ENCODE measurements around the gene ORMDL3. TPM values are rescaled to one million over a fixed set of nuclear protein-coding genes. Genes with fewer than 3 reads are reported as not detected.

The ORMDL3 gene
- total RNA-seq, 1 experiment from 2014 or later, result 55.1 TPM

DNA sequence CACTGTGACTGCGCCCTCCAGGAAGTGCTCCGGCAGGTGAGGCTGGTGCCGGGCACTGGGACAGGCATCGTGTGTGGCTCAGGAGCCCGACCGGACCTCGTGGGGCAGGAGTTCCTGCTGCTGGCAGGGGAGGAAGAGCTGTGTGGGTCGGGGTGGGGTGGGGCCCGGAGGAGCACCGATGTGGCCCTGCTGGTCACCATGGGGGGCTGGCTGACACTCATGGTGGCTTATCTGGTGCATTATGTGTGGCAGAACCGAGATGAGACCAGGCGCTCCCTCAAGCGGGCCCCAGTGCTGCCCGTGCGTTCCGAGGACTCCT is 17.0 kb upstream of the ORMDL3 start:
- no peak; the same call in 1 of the 2 replicates for ATAC-seq

DNA sequence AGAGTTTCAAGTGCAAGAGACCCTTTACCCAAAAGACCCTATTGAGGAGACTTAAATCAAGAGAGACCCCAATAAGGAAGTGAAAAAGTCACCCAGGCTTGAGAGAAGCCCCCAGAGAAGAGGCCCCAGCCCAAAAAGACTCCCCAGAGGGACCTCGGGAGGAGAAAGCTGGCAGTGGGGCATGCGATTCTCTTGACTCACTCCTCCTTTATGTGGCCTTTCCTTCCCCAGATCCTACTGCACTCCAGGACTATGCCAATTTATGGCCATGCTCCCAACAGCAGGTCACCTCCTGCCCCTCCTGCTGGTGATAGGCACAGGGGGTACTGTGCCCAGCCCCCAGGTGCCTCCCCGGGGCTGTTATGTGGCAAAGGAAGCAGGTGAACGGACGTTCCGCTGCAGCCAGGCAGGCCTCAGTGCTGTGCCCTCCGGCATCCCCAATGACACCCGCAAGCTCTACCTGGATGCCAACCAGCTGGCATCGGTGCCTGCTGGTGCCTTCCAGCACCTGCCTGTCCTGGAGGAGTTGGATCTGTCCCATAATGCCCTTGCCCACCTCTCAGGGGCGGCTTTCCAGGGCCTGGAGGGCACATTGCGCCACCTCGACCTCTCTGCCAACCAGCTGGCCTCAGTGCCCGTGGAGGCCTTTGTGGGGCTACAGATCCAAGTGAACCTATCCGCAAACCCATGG is 16.4 kb upstream of the ORMDL3 start:
- in situ Hi-C loops (cut with HindIII; ENCODE audit: low pct_unique_long_range_greater_than_20kb, low sequenced_read_pairs), result no loop called here
- H3K27me3 ChIP-seq (ENCODE audit: control insufficient read depth, insufficient read depth, low read length), result no peaks in the 10 kb centered on the region
- DNase-seq (ENCODE audit: low read depth, low spot score) (no peak), ATAC-seq (no peak; the same call in 1 of the 2 replicates)
- H3K4me1 ChIP-seq (ENCODE audit: control insufficient read depth, insufficient read depth, low read length), result no peaks in the 10 kb centered on the region
- no peak overlapping the region for H3K27ac ChIP-seq (ENCODE audit: low read length)
- no peaks in the 10 kb centered on the region for H3K36me3 ChIP-seq (ENCODE audit: control insufficient read depth, insufficient read depth, low read length)
- CTCF ChIA-PET, result no interaction called here
- H3K4me3 ChIP-seq (ENCODE audit: low read depth in 2 of 2, low read length in 2 of 2), result no peak overlapping the region
- POLR2A ChIA-PET, result no interaction called here
- TF ChIP-seq TCF7L2 (IDR thresholded peaks at IDR 0.05; ENCODE audit: low read depth, low read length) (no peak), POLR2AphosphoS5 (IDR thresholded peaks at IDR 0.05; ENCODE audit: low read depth, low read length) (no peak), SIN3A (IDR thresholded peaks at IDR 0.05; ENCODE audit: borderline replicate concordance, insufficient read depth, low read depth, low read length) (no peak)
- TF ChIP-seq, protein P1, sequence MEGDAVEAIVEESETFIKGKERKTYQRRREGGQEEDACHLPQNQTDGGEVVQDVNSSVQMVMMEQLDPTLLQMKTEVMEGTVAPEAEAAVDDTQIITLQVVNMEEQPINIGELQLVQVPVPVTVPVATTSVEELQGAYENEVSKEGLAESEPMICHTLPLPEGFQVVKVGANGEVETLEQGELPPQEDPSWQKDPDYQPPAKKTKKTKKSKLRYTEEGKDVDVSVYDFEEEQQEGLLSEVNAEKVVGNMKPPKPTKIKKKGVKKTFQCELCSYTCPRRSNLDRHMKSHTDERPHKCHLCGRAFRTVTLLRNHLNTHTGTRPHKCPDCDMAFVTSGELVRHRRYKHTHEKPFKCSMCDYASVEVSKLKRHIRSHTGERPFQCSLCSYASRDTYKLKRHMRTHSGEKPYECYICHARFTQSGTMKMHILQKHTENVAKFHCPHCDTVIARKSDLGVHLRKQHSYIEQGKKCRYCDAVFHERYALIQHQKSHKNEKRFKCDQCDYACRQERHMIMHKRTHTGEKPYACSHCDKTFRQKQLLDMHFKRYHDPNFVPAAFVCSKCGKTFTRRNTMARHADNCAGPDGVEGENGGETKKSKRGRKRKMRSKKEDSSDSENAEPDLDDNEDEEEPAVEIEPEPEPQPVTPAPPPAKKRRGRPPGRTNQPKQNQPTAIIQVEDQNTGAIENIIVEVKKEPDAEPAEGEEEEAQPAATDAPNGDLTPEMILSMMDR (IDR thresholded peaks at IDR 0.05), result no peak
- TF ChIP-seq, protein P2, sequence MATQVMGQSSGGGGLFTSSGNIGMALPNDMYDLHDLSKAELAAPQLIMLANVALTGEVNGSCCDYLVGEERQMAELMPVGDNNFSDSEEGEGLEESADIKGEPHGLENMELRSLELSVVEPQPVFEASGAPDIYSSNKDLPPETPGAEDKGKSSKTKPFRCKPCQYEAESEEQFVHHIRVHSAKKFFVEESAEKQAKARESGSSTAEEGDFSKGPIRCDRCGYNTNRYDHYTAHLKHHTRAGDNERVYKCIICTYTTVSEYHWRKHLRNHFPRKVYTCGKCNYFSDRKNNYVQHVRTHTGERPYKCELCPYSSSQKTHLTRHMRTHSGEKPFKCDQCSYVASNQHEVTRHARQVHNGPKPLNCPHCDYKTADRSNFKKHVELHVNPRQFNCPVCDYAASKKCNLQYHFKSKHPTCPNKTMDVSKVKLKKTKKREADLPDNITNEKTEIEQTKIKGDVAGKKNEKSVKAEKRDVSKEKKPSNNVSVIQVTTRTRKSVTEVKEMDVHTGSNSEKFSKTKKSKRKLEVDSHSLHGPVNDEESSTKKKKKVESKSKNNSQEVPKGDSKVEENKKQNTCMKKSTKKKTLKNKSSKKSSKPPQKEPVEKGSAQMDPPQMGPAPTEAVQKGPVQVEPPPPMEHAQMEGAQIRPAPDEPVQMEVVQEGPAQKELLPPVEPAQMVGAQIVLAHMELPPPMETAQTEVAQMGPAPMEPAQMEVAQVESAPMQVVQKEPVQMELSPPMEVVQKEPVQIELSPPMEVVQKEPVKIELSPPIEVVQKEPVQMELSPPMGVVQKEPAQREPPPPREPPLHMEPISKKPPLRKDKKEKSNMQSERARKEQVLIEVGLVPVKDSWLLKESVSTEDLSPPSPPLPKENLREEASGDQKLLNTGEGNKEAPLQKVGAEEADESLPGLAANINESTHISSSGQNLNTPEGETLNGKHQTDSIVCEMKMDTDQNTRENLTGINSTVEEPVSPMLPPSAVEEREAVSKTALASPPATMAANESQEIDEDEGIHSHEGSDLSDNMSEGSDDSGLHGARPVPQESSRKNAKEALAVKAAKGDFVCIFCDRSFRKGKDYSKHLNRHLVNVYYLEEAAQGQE (IDR thresholded peaks at IDR 0.05; ENCODE audit: insufficient read depth in 1 of 2, low read depth in 2 of 2, low read length in 1 of 2), result no peak
- no peaks in the 10 kb centered on the region for H3K9me3 ChIP-seq (ENCODE audit: control insufficient read depth, insufficient read depth, low read depth, low read length)
- intact Hi-C loops (cut with micrococcal nuclease; ENCODE audit: unreplicated experiment), result no loop called here
- BruUV-seq (replicated peaks), result no TSS peak

More for the DNA sequence above, 17.0 kb upstream of the ORMDL3 start:
- intact Hi-C loops (cut with micrococcal nuclease; ENCODE audit: unreplicated experiment), result no loop called here
- H3K9me3 ChIP-seq (ENCODE audit: control insufficient read depth, insufficient read depth, low read depth, low read length), result no peaks in the 10 kb centered on the region
- DNase-seq (ENCODE audit: low read depth, low spot score), result no peak
- H3K27ac ChIP-seq (ENCODE audit: low read length), result no peak overlapping the region
- in situ Hi-C loops (cut with HindIII; ENCODE audit: low pct_unique_long_range_greater_than_20kb, low sequenced_read_pairs), result no loop called here
- POLR2A ChIA-PET, result no interaction called here
- H3K4me1 ChIP-seq (ENCODE audit: control insufficient read depth, insufficient read depth, low read length), result no peaks in the 10 kb centered on the region
- no TSS peak for BruUV-seq (replicated peaks)
- TF ChIP-seq, protein P2 (IDR thresholded peaks at IDR 0.05; ENCODE audit: insufficient read depth in 1 of 2, low read depth in 2 of 2, low read length in 1 of 2), result no peak
- TF ChIP-seq, protein P1 (IDR thresholded peaks at IDR 0.05), result no peak
- TF ChIP-seq TCF7L2 (IDR thresholded peaks at IDR 0.05; ENCODE audit: low read depth, low read length), result no peak
- no peak for TF ChIP-seq POLR2AphosphoS5 (IDR thresholded peaks at IDR 0.05; ENCODE audit: low read depth, low read length)
- no peak for TF ChIP-seq SIN3A (IDR thresholded peaks at IDR 0.05; ENCODE audit: borderline replicate concordance, insufficient read depth, low read depth, low read length)
- CTCF ChIA-PET, result no interaction called here
- no peak overlapping the region for H3K4me3 ChIP-seq (ENCODE audit: low read depth in 2 of 2, low read length in 2 of 2)
- H3K27me3 ChIP-seq (ENCODE audit: control insufficient read depth, insufficient read depth, low read length), result no peaks in the 10 kb centered on the region
- H3K36me3 ChIP-seq (ENCODE audit: control insufficient read depth, insufficient read depth, low read length), result no peaks in the 10 kb centered on the region
